NOMO-1 treated with DMSO at 0.1 percent for 48 hours (cell line): ENCODE measurements around the gene ELN.

Experiments
- DNase-seq: peaks from one replicate; lab custom pipeline; 2025; ENCODE audit not compliant: unreplicated experiment; lab: John Stamatoyannopoulos, UW

ELN gene

GRCh38 chr7:74023092-74023536 lies 4.9 kb upstream of the ELN start:
- no peak for DNase-seq

- DNase-seq, result no peak
Measured at GRCh38 chr7:74023786-74024185, 4.2 kb upstream of the ELN start.

GRCh38 chr7:74025146-74025545 lies 2.8 kb upstream of the ELN start:
- DNase-seq, result no peak

GRCh38 chr7:74025730-74026129 lies 2.2 kb upstream of the ELN start:
- DNase-seq, result no peak

- DNase-seq, result no peak
Measured at GRCh38 chr7:74026406-74026902, 1.5 kb upstream of the ELN start.

GRCh38 chr7:74026903-74027682 lies 880 bp upstream of the ELN start:
- peak; percentile 75 for DNase-seq

GRCh38 chr7:74028321-74028838 lies 407 bp downstream of the ELN start:
- DNase-seq, result no peak

GRCh38 chr7:74029089-74029785 lies 1.3 kb downstream of the ELN start:
- DNase-seq, result no peak

- no peak for DNase-seq
Measured at GRCh38 chr7:74029991-74030415, 2.0 kb downstream of the ELN start.

- DNase-seq, result no peak
Measured at GRCh38 chr7:74030861-74031260, 2.9 kb downstream of the ELN start.

- DNase-seq, result no peak
Measured at GRCh38 chr7:74031403-74032190, 3.6 kb downstream of the ELN start.

- DNase-seq, result no peak
Measured at GRCh38 chr7:74032191-74032490, 4.2 kb downstream of the ELN start.

GRCh38 chr7:74032624-74033371 lies 4.8 kb downstream of the ELN start:
- DNase-seq, result no peak

GRCh38 chr7:74033372-74034311 lies 5.7 kb downstream of the ELN start:
- no peak for DNase-seq

GRCh38 chr7:74037609-74038008 lies 9.6 kb downstream of the ELN start:
- no peak for DNase-seq

GRCh38 chr7:74038194-74038961 lies 10.4 kb downstream of the ELN start:
- no peak for DNase-seq

GRCh38 chr7:74039337-74039736 lies 11.4 kb downstream of the ELN start:
- DNase-seq, result no peak

GRCh38 chr7:74040101-74040790 lies 12.3 kb downstream of the ELN start:
- DNase-seq, result no peak
